GM21423 (cell line): Measurements from ENCODE around the gene FBXL20.

Experiments
- ATAC-seq: cut with Tn5 transposase; IDR thresholded peaks from one replicate; pipeline ENCODE4 v1.9.1; 2021; ENCODE audit warnings: mild to moderate bottlenecking, moderate library complexity; ENCODE audit not compliant: unreplicated experiment

Gene FBXL20

GRCh38 chr17:39229274-39229913, 172.0 kb downstream of the FBXL20 start:
- no peak for ATAC-seq

- no peak for ATAC-seq
Measured at GRCh38 chr17:39227364-39227919, 174.0 kb downstream of the FBXL20 start.

GRCh38 chr17:39225959-39226683, 175.3 kb downstream of the FBXL20 start:
- no peak for ATAC-seq

- no peak for ATAC-seq
Measured at GRCh38 chr17:39225308-39225958, 176.0 kb downstream of the FBXL20 start, which contains the start of gene STAC2. Gene STAC2 (minus strand): TSS chr17:39225945. CDS start chr17:39225502, 443 bp downstream.

- ATAC-seq: no peak
Measured at GRCh38 chr17:39224778-39225307, 176.6 kb downstream of the FBXL20 start.

DNA sequence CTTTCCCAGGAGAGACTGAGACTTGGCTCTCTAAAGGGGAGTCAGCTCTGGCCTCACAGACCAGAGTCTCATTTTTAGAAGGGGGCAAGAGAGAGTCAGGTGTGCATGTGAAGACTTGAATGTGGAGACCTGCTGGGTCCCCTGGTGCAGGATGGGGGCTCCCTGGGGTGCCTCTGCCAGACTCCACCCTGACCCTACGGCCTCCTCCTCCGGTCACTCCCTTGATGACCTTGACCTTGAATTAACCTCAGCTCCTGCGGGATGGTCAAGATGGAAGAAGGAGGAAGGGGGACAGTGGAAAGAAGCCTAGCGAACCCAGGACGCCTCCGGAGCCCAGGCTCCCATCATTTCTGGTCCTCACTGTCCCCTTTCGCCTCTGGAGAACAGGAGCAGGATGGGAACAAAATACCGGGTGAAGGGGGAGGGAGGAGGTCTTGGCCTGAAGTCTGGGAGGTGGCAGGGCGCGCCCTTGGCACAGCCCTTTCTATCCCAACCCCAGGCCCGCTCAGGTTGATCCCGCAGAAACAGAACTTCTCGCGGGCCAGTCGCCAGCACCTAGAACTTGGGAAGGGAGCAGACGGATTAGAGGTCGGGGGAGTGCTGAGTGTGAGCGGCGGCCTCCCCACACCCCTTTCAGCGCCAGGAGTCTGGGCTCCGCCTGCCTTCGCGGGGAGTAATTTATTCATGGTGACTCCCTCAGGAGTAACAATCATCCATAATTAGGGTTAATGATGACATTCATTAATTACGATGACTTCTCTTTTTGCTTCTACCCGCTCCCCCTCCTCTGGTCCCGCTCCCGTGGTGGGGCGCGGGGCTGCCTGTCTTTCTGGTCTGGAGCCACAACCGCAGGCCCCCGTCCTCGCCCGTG, 177.3 kb downstream of the FBXL20 start:
- ATAC-seq: no peak

- ATAC-seq: no peak
Measured at GRCh38 chr17:39222866-39223834, 178.3 kb downstream of the FBXL20 start.

- ATAC-seq: no peak
Measured at GRCh38 chr17:39222151-39222550, 179.3 kb downstream of the FBXL20 start.

DNA sequence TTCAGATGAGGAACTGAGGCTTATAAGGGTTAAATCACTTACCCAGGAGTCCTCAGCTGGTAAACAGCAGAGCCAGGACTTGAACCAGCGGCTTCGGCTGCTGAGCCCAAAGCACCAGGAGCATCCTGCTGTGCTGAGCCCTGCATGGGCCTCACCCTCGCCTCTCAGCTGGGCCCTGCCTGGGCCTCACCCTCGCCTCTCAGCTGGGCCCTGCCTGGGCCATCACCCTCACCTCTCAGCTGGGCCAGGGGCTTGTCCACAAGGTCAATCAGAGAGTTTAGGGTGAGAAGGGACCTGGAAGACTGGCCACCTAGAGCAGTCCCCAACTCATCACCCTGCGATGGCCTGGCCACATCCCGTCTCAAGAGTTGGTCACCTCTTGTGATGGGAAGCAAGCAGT, 179.9 kb downstream of the FBXL20 start:
- no peak for ATAC-seq

- no peak for ATAC-seq
Measured at GRCh38 chr17:39219647-39220154, 181.7 kb downstream of the FBXL20 start.

GRCh38 chr17:39218906-39219305, 182.5 kb downstream of the FBXL20 start:
- ATAC-seq: no peak

DNA sequence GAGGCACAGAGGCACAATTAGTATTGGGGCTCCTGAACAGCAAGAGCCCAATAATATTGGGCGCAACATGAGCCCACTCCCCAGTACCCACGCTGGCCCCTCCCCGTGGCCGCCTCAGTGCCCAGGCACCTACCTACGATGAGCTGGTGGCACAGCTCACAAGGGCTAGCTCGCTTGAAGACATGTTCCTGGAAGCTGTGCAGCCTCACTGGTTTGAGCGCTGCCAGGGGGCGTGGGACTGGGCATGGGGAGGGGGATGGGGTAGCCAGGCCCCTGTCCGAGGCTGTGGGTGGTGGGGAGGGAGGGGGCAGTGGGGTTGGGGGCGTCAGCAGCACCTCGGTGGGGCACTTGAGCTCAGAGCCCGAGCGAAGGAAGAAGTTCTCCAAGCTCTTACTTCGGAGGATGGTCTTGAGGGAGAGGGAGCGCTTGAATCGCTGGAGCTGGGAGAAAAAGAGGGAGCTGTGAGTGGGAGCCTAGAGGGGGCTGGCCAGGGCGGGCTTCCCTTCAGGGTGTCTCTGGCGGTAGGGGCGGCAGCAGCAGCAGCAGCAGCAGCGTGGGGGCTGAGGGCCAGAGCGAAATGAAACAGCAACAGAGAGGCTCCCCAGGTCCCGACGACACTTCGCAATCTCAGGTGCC, 183.6 kb downstream of the FBXL20 start:
- no peak for ATAC-seq

DNA sequence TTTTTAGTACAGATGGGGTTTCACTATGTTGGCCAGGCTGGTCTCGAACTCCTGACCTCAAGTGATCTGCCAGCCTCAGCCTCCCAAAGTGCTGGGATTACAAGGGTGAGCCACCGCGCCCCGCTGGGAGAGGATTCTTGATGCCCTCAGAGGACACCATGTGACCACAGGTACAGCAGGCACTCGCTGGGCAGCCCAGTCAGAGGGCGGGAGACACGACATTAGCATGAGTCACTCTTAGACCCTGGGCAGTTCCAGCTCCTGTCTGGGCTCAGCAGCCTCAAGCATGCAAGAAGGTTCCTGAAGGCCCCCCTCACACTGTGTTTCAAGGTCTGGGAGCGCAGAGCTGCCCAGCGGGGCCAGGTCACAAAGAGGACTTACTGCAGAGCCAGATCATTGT, 187.6 kb downstream of the FBXL20 start:
- ATAC-seq: no peak

GRCh38 chr17:39212841-39213480, 188.5 kb downstream of the FBXL20 start:
- ATAC-seq: no peak

DNA sequence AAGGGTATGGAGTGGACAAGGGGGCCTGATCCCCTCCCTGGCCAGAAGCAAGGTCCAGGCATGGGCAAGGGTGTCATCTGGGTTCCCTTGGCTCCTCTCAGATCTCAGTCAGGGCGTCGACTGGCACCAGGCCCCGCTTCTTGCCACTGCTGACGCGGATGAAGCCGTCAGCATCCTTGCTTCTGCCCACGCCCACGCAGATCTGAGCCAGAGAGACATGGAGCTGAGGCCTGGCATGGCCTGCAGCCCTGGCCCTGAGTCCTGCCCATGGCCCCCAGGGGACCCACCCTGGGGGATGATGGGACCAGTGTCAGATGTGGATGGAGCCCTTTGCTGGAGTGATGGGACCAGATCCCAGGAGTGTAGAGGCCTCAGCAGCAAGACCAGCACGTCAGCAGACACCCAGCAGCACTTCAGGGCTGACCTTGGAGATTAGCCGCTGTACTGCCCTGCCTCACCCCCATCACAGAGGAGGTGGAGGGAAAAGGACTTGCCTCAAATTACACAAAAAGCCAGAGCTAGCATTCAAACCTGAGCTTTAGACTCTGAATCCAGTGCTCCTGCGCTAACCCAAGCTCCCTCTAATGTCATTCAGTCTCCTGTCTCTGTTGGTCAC, 189.1 kb downstream of the FBXL20 start:
- ATAC-seq: no peak

DNA sequence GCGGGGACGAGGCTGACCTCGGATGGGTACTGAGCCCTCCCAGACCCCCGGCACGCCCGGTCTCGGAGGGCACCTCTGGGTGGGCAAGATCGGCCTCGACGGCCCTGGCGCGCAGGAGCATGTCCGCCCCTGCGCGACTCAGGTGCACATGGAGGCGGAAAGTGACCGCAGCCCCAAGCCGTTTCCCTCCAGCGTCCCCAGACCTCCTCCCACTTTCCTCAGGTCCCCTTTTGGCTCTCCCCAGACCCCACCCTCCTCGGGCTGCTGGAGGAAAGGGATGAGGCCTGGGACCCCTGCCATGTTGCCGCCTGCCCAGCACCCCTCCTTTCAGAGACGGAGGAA, 191.4 kb downstream of the FBXL20 start:
- no peak for ATAC-seq

- ATAC-seq: no peak
Measured at GRCh38 chr17:39209317-39210092, 191.9 kb downstream of the FBXL20 start.
